WTC11 (cell line): ENCODE results near the gene HERC2. TPM values are rescaled to one million over a fixed set of nuclear protein-coding genes. Genes with fewer than 3 reads are reported as not detected.
"Not testable (repeated sequence)": the region's sequence is repeated elsewhere in the genome, so short reads cannot be mapped to it uniquely, and the experiment has no call there.

Experiments used
- ATAC-seq: fragments of 200-7000 bp; cut with Tn5 transposase; 2 replicates; pipeline ENCODE4 v1.10.0; 2021; ENCODE audit warnings: mild to moderate bottlenecking, moderate library complexity
- CTCF ChIA-PET: fragments of 300-600 bp; sonication (Branson Sonifier 250); formaldehyde crosslinking; loops from one replicate; lab custom pipeline; 2021; ENCODE audit warnings: antibody characterized with exemption; lab: Charles Lee
- POLR2A ChIA-PET: fragments of 350-600 bp; sonication (Branson Sonifier 250); formaldehyde crosslinking; loops from one replicate; lab custom pipeline; 2021; ENCODE audit warnings: antibody characterized with exemption; lab: Charles Lee
- DNase-seq: peaks from one replicate; pipeline ENCODE4 v3.0.0; 2021; ENCODE audit warnings: low spot score
- H3K27ac Mint-ChIP-seq: 2 replicates; pipeline ENCODE4 v1.8.0; 2021; ENCODE audit warnings: mixed read lengths
- H3K27me3 Mint-ChIP-seq: 2 replicates; pipeline ENCODE4 v1.8.0; 2021; ENCODE audit warnings: low read depth, mild to moderate bottlenecking, moderate library complexity, mixed read lengths
- H3K36me3 Mint-ChIP-seq: 2 replicates; pipeline ENCODE4 v1.8.0; 2021; ENCODE audit warnings: mixed read lengths
- H3K4me1 Mint-ChIP-seq: 2 replicates; pipeline ENCODE4 v1.8.0; 2022; ENCODE audit warnings: mixed read lengths
- H3K4me3 Mint-ChIP-seq: 2 replicates; pipeline ENCODE4 v1.8.0; 2021; ENCODE audit warnings: mild to moderate bottlenecking, moderate library complexity, mixed read lengths
- H3K9me3 Mint-ChIP-seq: 2 replicates; pipeline ENCODE4 v1.8.0; 2021; ENCODE audit warnings: mixed read lengths
- ATF6 ChIP-seq: sonication (generic); formaldehyde crosslinking; IDR thresholded peaks from 2 replicates; pipeline ENCODE4 v1.8.1; 2023; ENCODE audit warnings: mild to moderate bottlenecking, missing genetic modification reagents
- FOXK1 ChIP-seq: sonication (generic); formaldehyde crosslinking; IDR thresholded peaks from 2 replicates; pipeline ENCODE4 v1.8.0; 2022; ENCODE audit warnings: mild to moderate bottlenecking, moderate library complexity, missing genetic modification reagents
- FOXP4 ChIP-seq: sonication (generic); formaldehyde crosslinking; IDR thresholded peaks from 2 replicates; pipeline ENCODE4 v1.8.0; 2022; ENCODE audit warnings: mild to moderate bottlenecking, missing genetic modification reagents
- HMGXB4 ChIP-seq: sonication (generic); formaldehyde crosslinking; IDR thresholded peaks from 2 replicates; pipeline ENCODE4 v1.8.1; 2023; ENCODE audit warnings: mild to moderate bottlenecking, moderate library complexity, missing genetic modification reagents
- JAZF1 ChIP-seq: fragments of 250-450 bp; sonication (Bioruptor Pico); IDR thresholded peaks from 2 replicates; pipeline ENCODE4 v1.9.0; 2021; ENCODE audit warnings: moderate library complexity, mild to moderate bottlenecking, inconsistent platforms
- KAT7 ChIP-seq: sonication (generic); formaldehyde crosslinking; IDR thresholded peaks from 2 replicates; pipeline ENCODE4 v1.8.1; 2023; ENCODE audit warnings: missing genetic modification reagents, mild to moderate bottlenecking, borderline replicate concordance
- MXD4 ChIP-seq: fragments of 250-450 bp; sonication (Bioruptor Pico); IDR thresholded peaks from 2 replicates; pipeline ENCODE4 v1.8.0; 2021; ENCODE audit warnings: mild to moderate bottlenecking, moderate library complexity, borderline replicate concordance
- RELA ChIP-seq: sonication (generic); formaldehyde crosslinking; IDR thresholded peaks from 2 replicates; pipeline ENCODE4 v1.8.1; 2022; ENCODE audit warnings: missing genetic modification reagents, mild to moderate bottlenecking, borderline replicate concordance
- ZMAT4 ChIP-seq: fragments of 250-450 bp; sonication (Bioruptor Pico); IDR thresholded peaks from 2 replicates; pipeline ENCODE4 v1.9.0; 2021; ENCODE audit warnings: mild to moderate bottlenecking
- ZNF219 ChIP-seq: sonication (generic); formaldehyde crosslinking; IDR thresholded peaks from 2 replicates; pipeline ENCODE4 v1.8.0; 2023; ENCODE audit warnings: missing genetic modification reagents, mild to moderate bottlenecking, borderline replicate concordance
- ZNF671 ChIP-seq: fragments of 250-450 bp; sonication (Bioruptor Pico); IDR thresholded peaks from 2 replicates; pipeline ENCODE4 v1.8.0; 2021; ENCODE audit warnings: mild to moderate bottlenecking
- total RNA-seq: library from RNA; stranded (reverse); gene quantifications from 3 replicates; pipeline ENCODE4 v1.2.3, GENCODE V29; 2021
- TF ChIP-seq, protein P1 (sequence below): sonication (generic); formaldehyde crosslinking; IDR thresholded peaks from 2 replicates; pipeline ENCODE4 v1.8.1; 2023; ENCODE audit warnings: mild to moderate bottlenecking, missing genetic modification reagents, moderate library complexity
- TF ChIP-seq, protein P2 (sequence below): fragments of 250-450 bp; sonication (Bioruptor Pico); IDR thresholded peaks from 2 replicates; pipeline ENCODE4 v1.9.0; 2021; ENCODE audit warnings: mild to moderate bottlenecking

Gene HERC2
- total RNA-seq, 1 experiment from 2014 or later: 81.5 TPM

- H3K36me3 Mint-ChIP-seq: peaks cover 66% of the 10 kb centered on the region
- DNase-seq (no peak), ATAC-seq (no peak)
- peaks cover 7% of the 10 kb centered on the region for H3K4me1 Mint-ChIP-seq
- ChIA-PET POLR2A (no interaction called here), CTCF (no interaction called here)
- TF ChIP-seq ZNF671 (CRISPR knock-in tag) (no peak), RELA (CRISPR knock-in tag) (no peak), HMGXB4 (CRISPR knock-in tag) (no peak), FOXK1 (CRISPR knock-in tag) (no peak), FOXP4 (CRISPR knock-in tag) (no peak), ATF6 (CRISPR knock-in tag) (no peak), MXD4 (CRISPR knock-in tag) (no peak), KAT7 (CRISPR knock-in tag) (no peak), ZNF219 (CRISPR knock-in tag) (no peak), JAZF1 (CRISPR knock-in tag) (no peak), ZMAT4 (CRISPR knock-in tag) (no peak)
- TF ChIP-seq, protein P1, sequence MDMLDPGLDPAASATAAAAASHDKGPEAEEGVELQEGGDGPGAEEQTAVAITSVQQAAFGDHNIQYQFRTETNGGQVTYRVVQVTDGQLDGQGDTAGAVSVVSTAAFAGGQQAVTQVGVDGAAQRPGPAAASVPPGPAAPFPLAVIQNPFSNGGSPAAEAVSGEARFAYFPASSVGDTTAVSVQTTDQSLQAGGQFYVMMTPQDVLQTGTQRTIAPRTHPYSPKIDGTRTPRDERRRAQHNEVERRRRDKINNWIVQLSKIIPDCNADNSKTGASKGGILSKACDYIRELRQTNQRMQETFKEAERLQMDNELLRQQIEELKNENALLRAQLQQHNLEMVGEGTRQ (CRISPR knock-in tag): no peak
- TF ChIP-seq, protein P2, sequence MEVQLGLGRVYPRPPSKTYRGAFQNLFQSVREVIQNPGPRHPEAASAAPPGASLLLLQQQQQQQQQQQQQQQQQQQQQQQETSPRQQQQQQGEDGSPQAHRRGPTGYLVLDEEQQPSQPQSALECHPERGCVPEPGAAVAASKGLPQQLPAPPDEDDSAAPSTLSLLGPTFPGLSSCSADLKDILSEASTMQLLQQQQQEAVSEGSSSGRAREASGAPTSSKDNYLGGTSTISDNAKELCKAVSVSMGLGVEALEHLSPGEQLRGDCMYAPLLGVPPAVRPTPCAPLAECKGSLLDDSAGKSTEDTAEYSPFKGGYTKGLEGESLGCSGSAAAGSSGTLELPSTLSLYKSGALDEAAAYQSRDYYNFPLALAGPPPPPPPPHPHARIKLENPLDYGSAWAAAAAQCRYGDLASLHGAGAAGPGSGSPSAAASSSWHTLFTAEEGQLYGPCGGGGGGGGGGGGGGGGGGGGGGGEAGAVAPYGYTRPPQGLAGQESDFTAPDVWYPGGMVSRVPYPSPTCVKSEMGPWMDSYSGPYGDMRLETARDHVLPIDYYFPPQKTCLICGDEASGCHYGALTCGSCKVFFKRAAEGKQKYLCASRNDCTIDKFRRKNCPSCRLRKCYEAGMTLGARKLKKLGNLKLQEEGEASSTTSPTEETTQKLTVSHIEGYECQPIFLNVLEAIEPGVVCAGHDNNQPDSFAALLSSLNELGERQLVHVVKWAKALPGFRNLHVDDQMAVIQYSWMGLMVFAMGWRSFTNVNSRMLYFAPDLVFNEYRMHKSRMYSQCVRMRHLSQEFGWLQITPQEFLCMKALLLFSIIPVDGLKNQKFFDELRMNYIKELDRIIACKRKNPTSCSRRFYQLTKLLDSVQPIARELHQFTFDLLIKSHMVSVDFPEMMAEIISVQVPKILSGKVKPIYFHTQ (CRISPR knock-in tag): no peak
- no peak overlapping the region for H3K4me3 Mint-ChIP-seq
- no peaks in the 10 kb centered on the region for H3K27me3 Mint-ChIP-seq
- H3K27ac Mint-ChIP-seq: no peak overlapping the region
- H3K9me3 Mint-ChIP-seq: no peaks in the 10 kb centered on the region
These were observed 181.9 kb downstream of the HERC2 start for GRCh38 chr15:28140062-28140461.

- not testable (repeated sequence) for ATAC-seq
These were observed 184.5 kb downstream of the HERC2 start for GRCh38 chr15:28137408-28138039.

GRCh38 chr15:28136236-28136904 is 185.6 kb downstream of the HERC2 start:
- POLR2A ChIA-PET, H3K27ac Mint-ChIP-seq, DNase-seq, H3K9me3 Mint-ChIP-seq, H3K4me3 Mint-ChIP-seq, H3K27me3 Mint-ChIP-seq: not testable (repeated sequence)
- ATAC-seq: peak; percentile 53
- peaks cover 54% of the 10 kb centered on the region for H3K36me3 Mint-ChIP-seq
- H3K4me1 Mint-ChIP-seq: peaks cover 28% of the 10 kb centered on the region
- CTCF ChIA-PET: interaction anchor here (2.4 kb wide), 1 partner anchor 10 kb away, joined by 13 read pairs; no protein-coding TSS in a partner anchor

More at GRCh38 chr15:28137408-28138039, 184.5 kb downstream of the HERC2 start:
- POLR2A ChIA-PET, DNase-seq, H3K9me3 Mint-ChIP-seq, H3K27ac Mint-ChIP-seq, H3K4me3 Mint-ChIP-seq, H3K27me3 Mint-ChIP-seq: not testable (repeated sequence)
- H3K36me3 Mint-ChIP-seq: peaks cover 58% of the 10 kb centered on the region
- CTCF ChIA-PET: interaction anchor here (1.4 kb wide), 1 partner anchor 11 kb away, joined by 7 read pairs; no protein-coding TSS in a partner anchor
- peaks cover 27% of the 10 kb centered on the region for H3K4me1 Mint-ChIP-seq
